ENCODE data around the gene CIROP.

CIROP gene

DNA sequence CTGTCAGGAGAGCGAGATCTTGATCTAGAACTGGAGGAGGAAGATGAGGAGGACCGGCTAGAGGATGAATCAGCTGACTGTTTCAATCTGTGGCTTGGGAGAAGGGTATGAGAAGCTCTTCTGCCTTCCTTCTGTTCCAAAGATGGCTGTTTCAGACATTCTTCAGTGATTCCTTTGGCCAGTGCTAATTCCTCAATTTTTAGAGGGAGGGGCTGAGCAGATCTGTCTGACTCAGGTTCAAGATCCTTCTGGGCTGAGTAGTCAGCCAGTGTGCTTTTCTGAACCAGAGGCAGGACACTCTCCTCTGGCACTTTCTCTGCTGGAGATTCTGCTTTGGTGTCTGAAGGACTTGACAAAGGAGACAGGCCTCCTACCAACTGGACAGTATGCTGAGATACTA is 25.1 kb downstream of the CIROP start:
- H3K79me2 ChIP-seq (ENCODE audit: control insufficient read depth, insufficient read depth, low read length, poor library complexity) = no peaks in the 10 kb centered on the region
- H3K36me3 ChIP-seq (ENCODE audit: control insufficient read depth in 1 of 2, insufficient read depth in 2 of 2, low read length in 2 of 2) = peaks cover 28 to 47% of the 10 kb centered on the region in 2 experiments
- H2AK5ac ChIP-seq (ENCODE audit: low read length) = no peak overlapping the region
- H4K12ac ChIP-seq (ENCODE audit: low read depth, low read length) = no peak overlapping the region
- no peak overlapping the region for H3K4me3 ChIP-seq (ENCODE audit: low read depth, low read length)
- no peaks in the 10 kb centered on the region for H3K27me3 ChIP-seq (ENCODE audit: insufficient read depth, low read length)
- no peak overlapping the region for H4K8ac ChIP-seq (ENCODE audit: low read depth, low read length)
- H3K18ac ChIP-seq (ENCODE audit: low read length) = no peak overlapping the region
- WGBS (ENCODE audit: extremely low coverage, insufficient coverage, insufficient read length) = no CpG with 5 or more reads among the region's 2 CpGs
- no peak overlapping the region for H4K91ac ChIP-seq (ENCODE audit: low read depth, low read length)
- H2BK12ac ChIP-seq (ENCODE audit: low read length) = no peak overlapping the region
- peak overlapping the region; percentile 43 for H3K9ac ChIP-seq (ENCODE audit: low read length)
- DNase-seq = peak in 1 of 2 donors; percentile 32
- no peak overlapping the region for H3K4me2 ChIP-seq (ENCODE audit: low read length)
- peaks cover 18% of the 10 kb centered on the region in 2 experiments for H3K4me1 ChIP-seq (ENCODE audit: control insufficient read depth in 1 of 2, insufficient read depth in 2 of 2, low read length in 2 of 2)
- H2AFZ ChIP-seq (ENCODE audit: insufficient read depth, low read length, poor library complexity) = no peak overlapping the region
- no peak overlapping the region for H2BK120ac ChIP-seq (ENCODE audit: insufficient read depth, low read length, poor library complexity)
- H3K23ac ChIP-seq (ENCODE audit: low read length) = no peak overlapping the region
- H3K27ac ChIP-seq (ENCODE audit: low read depth, low read length) = peak overlapping the region; percentile 70
- H2BK5ac ChIP-seq (ENCODE audit: low read depth, low read length, poor library complexity) = peak overlapping the region; percentile 22
- H3K14ac ChIP-seq (ENCODE audit: low read length) = no peak overlapping the region
- no peak overlapping the region for H3K4ac ChIP-seq (ENCODE audit: low read depth, low read length)
- H3K79me1 ChIP-seq (ENCODE audit: low read length) = peaks cover 8% of the 10 kb centered on the region
- no peaks in the 10 kb centered on the region for H3K9me3 ChIP-seq (ENCODE audit: insufficient read depth, low read depth, low read length)

DNA sequence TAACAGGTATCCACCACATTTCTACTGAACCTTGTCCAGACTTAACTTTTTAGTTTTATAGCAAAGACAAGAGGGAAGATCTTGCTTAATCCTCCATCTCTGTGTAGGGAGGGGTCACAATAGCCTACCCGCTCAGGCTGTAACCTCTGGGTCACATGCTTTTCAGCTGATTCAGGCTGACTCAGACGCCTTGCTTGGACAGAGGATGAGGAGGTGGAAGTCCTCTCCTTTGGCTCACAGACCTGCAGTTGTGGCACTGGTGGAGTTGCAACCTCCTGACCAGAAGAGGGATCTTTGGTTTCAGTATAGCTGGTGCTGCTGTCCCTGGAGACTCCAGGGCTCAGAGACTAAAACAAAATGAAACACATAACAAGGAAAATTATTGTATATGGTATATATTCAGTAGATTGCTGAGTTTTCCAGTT is 26.1 kb downstream of the CIROP start:
- H3K9ac ChIP-seq (ENCODE audit: low read length) = no peak overlapping the region

DNA sequence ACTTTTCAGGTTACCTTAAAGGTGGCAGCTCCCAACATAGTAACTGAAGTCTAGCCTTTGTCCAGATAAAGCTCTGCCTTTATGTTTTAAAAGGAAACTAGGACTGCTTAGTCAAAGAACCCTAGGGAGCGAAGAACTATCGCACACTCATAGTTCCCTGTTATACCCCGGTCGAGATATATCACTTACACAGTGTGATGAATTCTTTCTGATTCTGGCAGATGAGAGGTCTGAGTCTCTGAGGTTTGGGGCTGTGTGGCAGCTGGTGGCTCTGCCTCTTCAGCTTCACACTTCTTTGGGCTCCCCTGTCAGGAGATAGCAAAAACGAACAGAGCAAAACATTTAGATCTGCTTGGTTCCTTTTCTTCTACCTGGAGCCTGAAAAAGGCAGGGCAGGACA is 26.8 kb downstream of the CIROP start:
- H3K4me3 ChIP-seq (ENCODE audit: low read depth, low read length) = no peak overlapping the region
- H2BK12ac ChIP-seq (ENCODE audit: low read length) = peak overlapping the region; percentile 89
- no CpG with 5 or more reads among the region's 5 CpGs for WGBS (ENCODE audit: extremely low coverage, insufficient coverage, insufficient read length)
- H3K4me2 ChIP-seq (ENCODE audit: low read length) = no peak overlapping the region
- H2AK5ac ChIP-seq (ENCODE audit: low read length) = peak overlapping the region; percentile 69
- H3K27me3 ChIP-seq (ENCODE audit: insufficient read depth, low read length) = no peaks in the 10 kb centered on the region
- H3K9me3 ChIP-seq (ENCODE audit: insufficient read depth, low read depth, low read length) = no peaks in the 10 kb centered on the region
- peak overlapping the region; percentile 85 for H3K27ac ChIP-seq (ENCODE audit: low read depth, low read length)
- no peak overlapping the region for H3K14ac ChIP-seq (ENCODE audit: low read length)
- H2AFZ ChIP-seq (ENCODE audit: insufficient read depth, low read length, poor library complexity) = no peak overlapping the region
- peak overlapping the region; percentile 66 for H4K8ac ChIP-seq (ENCODE audit: low read depth, low read length)
- peaks cover 18 to 46% of the 10 kb centered on the region in 2 experiments for H3K36me3 ChIP-seq (ENCODE audit: control insufficient read depth in 1 of 2, insufficient read depth in 2 of 2, low read length in 2 of 2)
- peak overlapping the region; percentile 88 for H2BK120ac ChIP-seq (ENCODE audit: insufficient read depth, low read length, poor library complexity)
- H3K23ac ChIP-seq (ENCODE audit: low read length) = no peak overlapping the region
- H3K9ac ChIP-seq (ENCODE audit: low read length) = no peak overlapping the region
- H4K91ac ChIP-seq (ENCODE audit: low read depth, low read length) = peak overlapping the region; percentile 78
- peaks cover 18% of the 10 kb centered on the region in 2 experiments for H3K4me1 ChIP-seq (ENCODE audit: control insufficient read depth in 1 of 2, insufficient read depth in 2 of 2, low read length in 2 of 2)
- no peak overlapping the region for H3K4ac ChIP-seq (ENCODE audit: low read depth, low read length)
- no peak for DNase-seq
- peaks cover 8% of the 10 kb centered on the region for H3K79me1 ChIP-seq (ENCODE audit: low read length)
- H3K18ac ChIP-seq (ENCODE audit: low read length) = peak overlapping the region; percentile 60
- no peak overlapping the region for H4K12ac ChIP-seq (ENCODE audit: low read depth, low read length)
- H3K79me2 ChIP-seq (ENCODE audit: control insufficient read depth, insufficient read depth, low read length, poor library complexity) = no peaks in the 10 kb centered on the region
- H2BK5ac ChIP-seq (ENCODE audit: low read depth, low read length, poor library complexity) = peak overlapping the region; percentile 93

More for the DNA sequence above, 26.1 kb downstream of the CIROP start:
- H2AFZ ChIP-seq (ENCODE audit: insufficient read depth, low read length, poor library complexity) = no peak overlapping the region
- WGBS (ENCODE audit: extremely low coverage, insufficient coverage, insufficient read length) = no CpG with 5 or more reads among the region's 2 CpGs
- H4K12ac ChIP-seq (ENCODE audit: low read depth, low read length) = no peak overlapping the region
- no peak overlapping the region for H3K23ac ChIP-seq (ENCODE audit: low read length)
- peak; percentile 95 to 98 for DNase-seq
- peak overlapping the region; percentile 70 for H3K27ac ChIP-seq (ENCODE audit: low read depth, low read length)
- no peak overlapping the region for H2BK12ac ChIP-seq (ENCODE audit: low read length)
- H2BK120ac ChIP-seq (ENCODE audit: insufficient read depth, low read length, poor library complexity) = no peak overlapping the region
- no peak overlapping the region for H4K91ac ChIP-seq (ENCODE audit: low read depth, low read length)
- H2BK5ac ChIP-seq (ENCODE audit: low read depth, low read length, poor library complexity) = peak overlapping the region; percentile 18
- H3K4me3 ChIP-seq (ENCODE audit: low read depth, low read length) = no peak overlapping the region
- peaks cover 18% of the 10 kb centered on the region in 2 experiments for H3K4me1 ChIP-seq (ENCODE audit: control insufficient read depth in 1 of 2, insufficient read depth in 2 of 2, low read length in 2 of 2)
- H3K79me1 ChIP-seq (ENCODE audit: low read length) = peaks cover 8% of the 10 kb centered on the region
- H4K8ac ChIP-seq (ENCODE audit: low read depth, low read length) = no peak overlapping the region
- H3K27me3 ChIP-seq (ENCODE audit: insufficient read depth, low read length) = no peaks in the 10 kb centered on the region
- H3K79me2 ChIP-seq (ENCODE audit: control insufficient read depth, insufficient read depth, low read length, poor library complexity) = no peaks in the 10 kb centered on the region
- no peak overlapping the region for H2AK5ac ChIP-seq (ENCODE audit: low read length)
- no peak overlapping the region for H3K4me2 ChIP-seq (ENCODE audit: low read length)
- no peak overlapping the region for H3K18ac ChIP-seq (ENCODE audit: low read length)
- peaks cover 21 to 46% of the 10 kb centered on the region in 2 experiments for H3K36me3 ChIP-seq (ENCODE audit: control insufficient read depth in 1 of 2, insufficient read depth in 2 of 2, low read length in 2 of 2)
- H3K9me3 ChIP-seq (ENCODE audit: insufficient read depth, low read depth, low read length) = no peaks in the 10 kb centered on the region
- no peak overlapping the region for H3K4ac ChIP-seq (ENCODE audit: low read depth, low read length)
- H3K14ac ChIP-seq (ENCODE audit: low read length) = no peak overlapping the region

DNA sequence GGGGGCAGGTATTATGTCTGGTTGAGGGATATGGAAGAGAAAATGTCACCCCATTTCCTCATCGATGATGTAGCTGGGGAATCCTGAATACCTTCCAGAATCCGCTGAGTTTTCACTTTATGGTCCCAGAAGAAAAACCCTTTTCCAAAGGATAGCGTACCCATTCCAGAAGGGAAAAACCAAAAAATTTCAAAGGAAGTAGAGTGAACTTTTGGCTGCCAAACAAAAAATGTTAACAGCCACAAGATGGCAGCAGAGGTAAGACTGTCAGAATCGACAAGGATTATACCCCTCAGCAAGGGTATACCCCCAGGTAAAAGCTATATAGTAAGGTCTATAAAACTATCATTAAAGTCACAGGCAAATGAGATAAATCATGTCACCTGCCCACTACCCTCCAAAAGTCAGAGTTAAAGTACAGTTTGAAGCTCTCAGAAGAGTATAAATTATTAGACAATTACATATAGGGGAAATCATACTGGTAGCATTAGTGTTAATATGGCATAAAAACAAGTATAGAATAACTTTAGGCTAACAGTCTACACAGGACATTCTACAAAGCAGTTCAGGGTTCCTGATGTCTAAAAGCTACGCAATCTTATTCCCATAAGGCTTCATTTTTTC is 27.9 kb downstream of the CIROP start:
- Histone ChIP-seq H3K23ac (ENCODE audit: low read length) (no peak overlapping the region), H4K12ac (ENCODE audit: low read depth, low read length) (no peak overlapping the region), H2AFZ (ENCODE audit: insufficient read depth, low read length, poor library complexity) (no peak overlapping the region), H2BK120ac (ENCODE audit: insufficient read depth, low read length, poor library complexity) (no peak overlapping the region), H2AK5ac (ENCODE audit: low read length) (no peak overlapping the region), H4K8ac (ENCODE audit: low read depth, low read length) (no peak overlapping the region), H3K79me2 (ENCODE audit: control insufficient read depth, insufficient read depth, low read length, poor library complexity) (no peaks in the 10 kb centered on the region), H3K4ac (ENCODE audit: low read depth, low read length) (no peak overlapping the region), H3K18ac (ENCODE audit: low read length) (no peak overlapping the region), H3K27ac (ENCODE audit: low read depth, low read length) (peak overlapping the region; percentile 41), H3K9me3 (ENCODE audit: insufficient read depth, low read depth, low read length) (no peaks in the 10 kb centered on the region), H2BK5ac (ENCODE audit: low read depth, low read length, poor library complexity) (no peak overlapping the region), H3K14ac (ENCODE audit: low read length) (peak overlapping the region; percentile 30), H3K79me1 (ENCODE audit: low read length) (peaks cover 8% of the 10 kb centered on the region), H4K91ac (ENCODE audit: low read depth, low read length) (no peak overlapping the region), H2BK12ac (ENCODE audit: low read length) (no peak overlapping the region), H3K4me3 (ENCODE audit: low read depth, low read length) (no peak overlapping the region), H3K4me2 (ENCODE audit: low read length) (no peak overlapping the region), H3K27me3 (ENCODE audit: insufficient read depth, low read length) (no peaks in the 10 kb centered on the region), H3K4me1 (ENCODE audit: control insufficient read depth in 1 of 2, insufficient read depth in 2 of 2, low read length in 2 of 2) (peaks cover 22 to 23% of the 10 kb centered on the region in 2 experiments), H3K9ac (ENCODE audit: low read length) (no peak overlapping the region), H3K36me3 (ENCODE audit: control insufficient read depth in 1 of 2, insufficient read depth in 2 of 2, low read length in 2 of 2) (peaks cover 12 to 47% of the 10 kb centered on the region in 2 experiments)
- peak in 1 of 2 donors; percentile 71 for DNase-seq
- no CpG with 5 or more reads among the region's 5 CpGs for WGBS (ENCODE audit: extremely low coverage, insufficient coverage, insufficient read length)
